Natural killer cell treated with Interleukin-12 subunit alpha and Interleukin-12 subunit beta and Interleukin-15 and Interleukin-18, amount 100 ng/mL, for 72 hours (primary cell): ENCODE data around the gene HOXD12. TPM values are rescaled to one million over a fixed set of nuclear protein-coding genes. Genes with fewer than 3 reads are reported as not detected.
A peak's percentile ranks its signal among the peaks of the same experiment; 100 is the strongest.

Experiments used
- ATAC-seq, 2 donors: fragments of 150-1000 bp; cut with Tn5 transposase in 1 of 2; sonication (Bioruptor Pico), chemical (Tn5 transposase) in 1 of 2; 2 replicates each; pipeline ENCODE4 v1.10.0; 2021
- DNase-seq: peaks from one replicate; pipeline ENCODE4 v3.0.0; 2022; ENCODE audit warnings: low spot score
- H3K27ac Mint-ChIP-seq, 2 donors: 1 replicate in 1 of 2; 2 replicates in 1 of 2; pipeline ENCODE4 v1.8.0; 2022; ENCODE audit warnings: mixed read lengths in 2 of 2, mild to moderate bottlenecking in 1 of 2, moderate library complexity in 1 of 2
- H3K27me3 Mint-ChIP-seq, 2 donors: 1 replicate in 1 of 2; 2 replicates in 1 of 2; pipeline ENCODE4 v1.8.0; 2022; ENCODE audit warnings: mixed read lengths in 2 of 2
- H3K36me3 Mint-ChIP-seq: one replicate; pipeline ENCODE4 v1.8.0; 2022; ENCODE audit warnings: mixed read lengths
- H3K4me1 Mint-ChIP-seq, 2 donors: 1 replicate in 1 of 2; 2 replicates in 1 of 2; pipeline ENCODE4 v1.8.0; 2022; ENCODE audit warnings: low read depth in 2 of 2, mixed read lengths in 2 of 2, mild to moderate bottlenecking in 1 of 2
- H3K4me3 Mint-ChIP-seq: one replicate; pipeline ENCODE4 v1.8.0; 2022; ENCODE audit warnings: mixed read lengths
- H3K9me3 Mint-ChIP-seq: 2 replicates; pipeline ENCODE4 v1.8.0; 2022; ENCODE audit warnings: mixed read lengths
- total RNA-seq, 2 donors: library from RNA; stranded (reverse); gene quantifications; one replicate each; pipeline ENCODE4 v1.2.3, GENCODE V29; 2022

Gene HOXD12, protein sequence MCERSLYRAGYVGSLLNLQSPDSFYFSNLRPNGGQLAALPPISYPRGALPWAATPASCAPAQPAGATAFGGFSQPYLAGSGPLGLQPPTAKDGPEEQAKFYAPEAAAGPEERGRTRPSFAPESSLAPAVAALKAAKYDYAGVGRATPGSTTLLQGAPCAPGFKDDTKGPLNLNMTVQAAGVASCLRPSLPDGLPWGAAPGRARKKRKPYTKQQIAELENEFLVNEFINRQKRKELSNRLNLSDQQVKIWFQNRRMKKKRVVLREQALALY
- total RNA-seq: not detected

DNA sequence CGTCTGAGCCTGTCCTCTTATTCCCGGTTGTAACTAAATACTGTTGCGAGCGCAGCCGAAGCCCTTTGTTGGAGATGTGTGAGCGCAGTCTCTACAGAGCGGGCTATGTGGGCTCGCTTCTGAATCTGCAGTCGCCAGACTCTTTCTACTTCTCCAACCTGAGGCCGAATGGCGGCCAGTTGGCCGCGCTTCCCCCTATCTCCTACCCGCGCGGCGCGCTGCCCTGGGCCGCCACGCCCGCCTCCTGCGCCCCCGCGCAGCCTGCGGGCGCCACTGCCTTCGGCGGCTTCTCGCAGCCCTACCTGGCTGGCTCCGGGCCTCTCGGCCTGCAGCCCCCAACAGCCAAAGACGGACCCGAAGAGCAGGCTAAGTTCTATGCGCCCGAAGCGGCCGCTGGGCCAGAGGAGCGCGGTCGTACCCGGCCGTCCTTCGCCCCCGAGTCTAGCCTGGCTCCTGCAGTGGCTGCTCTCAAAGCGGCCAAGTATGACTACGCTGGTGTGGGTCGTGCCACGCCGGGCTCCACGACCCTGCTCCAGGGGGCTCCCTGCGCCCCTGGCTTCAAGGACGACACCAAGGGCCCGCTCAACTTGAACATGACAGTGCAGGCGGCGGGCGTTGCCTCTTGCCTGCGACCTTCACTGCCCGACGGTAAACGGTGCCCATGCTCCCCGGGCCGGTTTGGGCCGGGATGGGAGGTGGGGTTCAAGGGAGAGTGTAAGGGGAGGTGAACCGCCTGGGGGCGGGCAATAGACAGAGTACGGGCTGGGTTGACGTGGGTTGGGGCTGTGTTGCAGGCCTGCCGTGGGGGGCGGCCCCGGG, at the start of gene HOXD12:
HOXD12 (plus strand) TSS at position 68 of the 819 bp plus-strand sequence; CDS start at position 75, 7 bp downstream.
- no peak within 1 kb of the TSS for H3K27ac Mint-ChIP-seq
- H3K4me1 Mint-ChIP-seq: peaks cover 15% of the 10 kb centered on the region in 2 donors
- ATAC-seq (peak; percentile 14 to 15), DNase-seq (no peak)
- no peaks in the 10 kb centered on the region for H3K9me3 Mint-ChIP-seq
- no peak within 1 kb of the TSS for H3K4me3 Mint-ChIP-seq
- H3K27me3 Mint-ChIP-seq: peaks cover 61 to 62% of the 10 kb centered on the region in 2 donors
- H3K36me3 Mint-ChIP-seq: no peaks in the 10 kb centered on the region

DNA sequence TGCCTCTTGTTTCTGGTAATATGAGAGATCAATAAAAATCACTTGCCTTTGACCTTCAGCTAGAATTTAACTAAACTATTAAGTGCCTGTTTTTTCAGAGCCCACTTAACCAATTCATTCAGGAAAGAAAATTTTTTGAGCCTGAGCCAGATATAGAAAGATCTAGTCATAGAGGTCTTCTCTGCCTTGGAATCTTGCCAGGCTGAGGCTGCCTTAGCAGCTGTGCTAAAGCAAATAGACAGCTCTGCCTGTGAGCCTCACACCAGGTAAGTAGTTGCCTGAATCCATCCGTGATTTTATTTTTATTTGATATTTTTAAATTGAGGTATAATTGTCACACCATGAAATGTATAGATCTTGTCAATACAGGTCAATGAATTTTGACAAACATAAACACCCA, 43.2 kb upstream of the HOXD12 start:
- ATAC-seq: no peak
- Mint-ChIP-seq H3K27me3 (peaks cover 41 to 70% of the 10 kb centered on the region in 2 donors), H3K4me1 (no peaks in the 10 kb centered on the region), H3K4me3 (no peak overlapping the region), H3K27ac (no peak overlapping the region), H3K9me3 (no peaks in the 10 kb centered on the region), H3K36me3 (no peaks in the 10 kb centered on the region)
- no peak for DNase-seq

DNA sequence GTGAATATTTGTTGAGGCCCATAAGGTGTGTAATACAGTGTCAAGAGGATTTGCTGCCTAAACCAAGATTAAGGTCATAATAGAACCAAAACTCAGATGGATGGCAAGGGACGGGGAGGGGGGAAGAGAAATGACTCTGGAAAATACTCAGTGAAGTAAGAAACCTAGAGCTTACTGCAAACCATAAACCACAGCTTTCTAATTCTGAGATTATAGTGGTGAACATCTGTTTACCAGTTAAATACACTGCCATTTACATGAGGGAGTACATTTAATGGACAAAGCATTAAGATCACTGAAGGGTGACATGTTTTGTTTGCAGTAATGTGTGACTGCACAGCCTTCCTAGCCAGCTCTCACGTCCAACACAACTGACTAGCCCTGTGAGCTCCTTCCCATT, 35.6 kb upstream of the HOXD12 start:
- peaks cover 40 to 60% of the 10 kb centered on the region in 2 donors for H3K27me3 Mint-ChIP-seq

DNA sequence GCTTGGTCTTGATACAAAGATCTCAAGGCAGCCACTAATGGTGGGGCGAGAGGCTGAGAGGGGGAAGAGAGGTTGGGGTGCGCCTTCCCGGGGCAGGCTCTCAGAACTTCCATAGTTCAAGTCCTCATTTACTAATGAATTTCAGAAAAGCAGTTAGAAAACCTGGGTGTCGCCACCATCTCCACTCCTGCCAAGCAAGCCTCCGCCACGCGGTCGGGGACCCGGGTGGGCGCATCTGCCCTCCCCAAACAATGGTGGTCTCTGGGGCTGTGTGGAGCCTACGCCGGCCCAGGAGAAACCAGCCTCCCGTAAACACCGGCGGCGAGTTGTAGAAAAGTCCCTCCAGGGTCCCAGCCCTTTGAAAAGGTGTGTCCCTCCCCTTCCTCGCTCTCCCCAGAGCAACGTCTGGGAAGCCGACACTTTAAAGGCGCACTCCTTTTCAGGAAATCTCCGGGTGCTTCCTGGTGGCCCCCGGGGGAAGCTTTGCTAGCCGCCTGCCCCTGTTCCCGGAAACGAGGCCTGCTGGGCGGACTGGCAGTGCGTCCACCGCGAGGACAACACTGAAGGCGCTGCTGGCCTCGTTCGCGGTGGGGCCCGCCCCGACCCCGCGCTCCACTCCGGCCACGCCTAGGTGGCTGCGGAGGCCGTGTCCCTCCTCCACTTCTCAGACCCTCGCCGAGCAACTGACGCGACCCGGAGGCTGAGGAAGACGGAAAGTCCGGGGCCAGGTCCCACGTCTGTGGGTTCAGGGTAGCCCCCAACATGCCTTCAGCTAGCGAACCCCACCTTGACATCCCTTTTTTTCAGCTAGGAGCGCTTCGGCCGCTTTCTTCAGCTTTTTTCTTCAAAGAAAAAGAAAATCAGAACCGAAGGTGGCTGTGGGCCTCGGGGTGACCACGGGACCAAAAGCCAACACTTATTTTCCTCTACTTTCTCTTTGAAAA, 32.7 kb upstream of the HOXD12 start:
- Mint-ChIP-seq H3K36me3 (no peaks in the 10 kb centered on the region), H3K27me3 (peaks cover 51 to 58% of the 10 kb centered on the region in 2 donors), H3K4me3 (no peak overlapping the region), H3K9me3 (no peaks in the 10 kb centered on the region), H3K4me1 (no peaks in the 10 kb centered on the region), H3K27ac (no peak overlapping the region)
- no peak for ATAC-seq
- DNase-seq: no peak

More for the DNA sequence above, 35.6 kb upstream of the HOXD12 start:
- H3K4me1 Mint-ChIP-seq: no peaks in the 10 kb centered on the region
- no peaks in the 10 kb centered on the region for H3K36me3 Mint-ChIP-seq
- no peaks in the 10 kb centered on the region for H3K9me3 Mint-ChIP-seq
- ATAC-seq: peak in 1 of 2 donors; percentile 64
- no peak for DNase-seq
- H3K4me3 Mint-ChIP-seq: no peak overlapping the region
- no peak overlapping the region for H3K27ac Mint-ChIP-seq

DNA sequence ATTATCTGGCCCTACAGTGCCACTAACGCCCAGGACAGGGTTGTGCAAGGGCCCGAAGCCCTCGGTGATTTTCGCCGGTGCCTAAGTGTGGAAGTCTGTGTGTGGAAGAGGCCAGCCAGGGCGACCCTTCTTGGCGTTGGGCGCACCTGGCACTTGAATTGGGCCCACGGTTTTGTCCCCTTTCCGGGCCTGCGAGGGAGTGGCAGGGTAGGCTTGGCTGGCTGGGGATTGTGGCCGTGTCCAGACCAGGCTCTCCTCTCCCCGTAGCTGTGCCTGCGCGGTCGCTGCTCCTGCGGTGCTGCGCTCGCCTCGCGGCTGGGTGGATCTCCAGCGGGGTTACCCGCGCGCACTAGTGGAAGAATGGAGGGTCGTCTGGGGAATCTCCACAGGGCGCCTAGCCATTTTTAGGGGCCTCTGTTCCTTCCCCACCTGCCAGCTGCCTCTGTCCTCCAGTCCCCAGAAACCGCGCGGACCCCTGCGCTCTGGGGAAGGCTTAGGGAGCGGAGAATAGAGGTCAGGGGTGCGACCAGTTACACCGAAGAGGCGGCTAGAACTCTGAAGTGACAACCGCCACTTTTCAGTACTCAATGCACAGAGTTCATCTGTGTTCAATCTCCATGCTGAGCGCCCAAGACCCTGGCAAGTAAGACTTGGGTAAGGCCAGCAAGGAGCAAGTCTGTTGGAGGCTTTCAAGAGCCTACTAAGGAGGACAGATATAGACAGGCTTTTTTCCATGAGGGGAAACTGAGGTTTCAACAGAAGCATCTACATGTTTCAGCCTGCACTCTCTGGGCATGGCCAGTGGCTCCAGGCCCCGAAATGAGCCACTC, 31.8 kb upstream of the HOXD12 start:
- no peak overlapping the region for H3K4me3 Mint-ChIP-seq
- no peaks in the 10 kb centered on the region for H3K36me3 Mint-ChIP-seq
- H3K27me3 Mint-ChIP-seq: peaks cover 50 to 51% of the 10 kb centered on the region in 2 donors
- H3K4me1 Mint-ChIP-seq: no peaks in the 10 kb centered on the region
- DNase-seq (no peak), ATAC-seq (no peak)
- no peak overlapping the region for H3K27ac Mint-ChIP-seq
- no peaks in the 10 kb centered on the region for H3K9me3 Mint-ChIP-seq

DNA sequence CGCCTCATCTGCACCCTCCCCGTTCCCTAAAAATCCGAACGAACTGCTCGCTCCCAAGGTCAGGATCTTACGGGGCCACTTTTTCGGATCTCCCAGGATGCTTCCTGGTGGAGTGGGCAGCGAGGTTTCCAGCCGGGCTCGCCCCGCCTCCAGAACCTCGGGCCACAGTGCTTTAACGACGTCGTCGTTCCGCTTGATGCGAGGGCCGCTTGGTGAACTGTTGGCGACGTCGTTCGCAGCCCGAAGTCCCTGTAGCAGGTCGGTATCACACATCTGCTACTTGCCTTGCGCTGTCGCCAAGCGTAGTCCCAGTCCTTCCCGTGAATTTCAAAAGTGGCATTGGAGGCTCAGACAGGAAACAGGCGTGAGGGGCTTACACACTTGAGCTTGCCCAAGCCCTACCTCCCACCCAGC, 31.2 kb upstream of the HOXD12 start:
- no peak for DNase-seq
- no peak for ATAC-seq
- Mint-ChIP-seq H3K9me3 (no peaks in the 10 kb centered on the region), H3K27ac (no peak overlapping the region), H3K4me3 (no peak overlapping the region), H3K4me1 (no peaks in the 10 kb centered on the region), H3K36me3 (no peaks in the 10 kb centered on the region), H3K27me3 (peaks cover 53 to 55% of the 10 kb centered on the region in 2 donors)

DNA sequence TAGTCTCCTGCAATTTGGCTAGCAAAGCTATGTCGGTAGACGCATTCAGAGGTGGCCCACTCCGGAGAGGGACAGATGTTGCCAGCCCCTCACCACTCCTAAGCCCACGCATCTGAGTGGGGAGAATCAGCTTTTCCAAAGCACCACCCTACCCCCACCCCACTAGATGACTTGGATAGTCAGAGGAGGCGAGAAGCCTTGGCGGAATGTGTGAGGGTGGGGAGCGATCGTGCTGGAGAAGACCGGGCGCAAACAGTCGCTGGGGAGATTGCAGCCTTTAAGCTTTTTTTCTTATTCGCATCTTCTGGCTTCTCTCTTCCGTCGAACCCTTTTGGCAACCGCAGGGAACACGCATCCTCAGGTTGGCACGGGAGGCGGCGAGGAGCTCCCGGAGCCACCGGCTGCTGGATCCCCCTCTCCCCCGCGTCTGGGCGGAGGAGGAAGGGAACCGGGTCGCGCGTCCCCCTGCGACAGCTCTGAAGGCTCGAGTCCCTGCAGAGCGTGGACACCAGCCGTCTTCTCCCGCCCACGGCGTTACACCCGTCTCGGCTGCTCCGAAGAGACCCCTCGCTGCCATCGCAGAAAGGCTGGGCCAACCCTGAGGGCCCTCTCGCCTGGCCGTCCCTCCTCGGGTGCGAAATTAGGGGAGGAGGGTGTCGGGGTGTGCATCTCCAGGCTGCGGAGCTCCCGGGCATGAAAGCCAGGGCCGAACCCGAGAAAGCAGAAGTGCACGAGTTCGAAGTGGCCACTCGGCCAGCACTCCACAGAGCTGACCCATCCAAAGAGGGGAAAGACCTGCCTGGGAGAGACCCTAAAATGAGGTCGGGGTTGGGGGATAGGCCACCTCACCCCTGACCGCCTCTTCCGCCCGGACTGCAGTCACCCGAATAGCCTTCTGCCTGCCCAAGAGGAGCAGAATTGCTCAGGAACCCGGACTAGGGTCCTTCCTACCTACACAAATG, 28.0 kb upstream of the HOXD12 start:
- DNase-seq (no peak), ATAC-seq (no peak)
- Mint-ChIP-seq H3K27me3 (peaks cover 51 to 65% of the 10 kb centered on the region in 2 donors), H3K4me3 (no peak overlapping the region), H3K27ac (no peak overlapping the region), H3K9me3 (no peaks in the 10 kb centered on the region), H3K4me1 (no peaks in the 10 kb centered on the region), H3K36me3 (peaks cover 15% of the 10 kb centered on the region)

DNA sequence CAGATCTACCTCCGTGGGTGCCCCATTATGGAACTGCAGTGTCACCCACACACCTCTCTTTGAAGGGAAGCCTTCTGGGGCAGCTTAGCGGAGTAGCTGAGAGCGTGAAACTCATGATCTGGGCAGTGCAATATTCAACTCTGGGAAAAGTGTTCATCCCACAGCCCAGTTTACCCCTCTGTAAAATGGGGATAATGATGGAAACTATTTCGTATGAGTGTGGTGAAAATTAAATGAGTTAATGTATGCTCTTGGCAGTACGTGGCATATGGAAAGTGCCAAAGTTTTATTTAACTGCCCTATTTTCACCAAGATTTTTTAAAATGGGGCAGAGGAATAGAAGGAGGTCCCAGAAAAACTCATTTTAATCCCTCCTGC, 27.3 kb upstream of the HOXD12 start:
- H3K4me1 Mint-ChIP-seq: no peaks in the 10 kb centered on the region
- ATAC-seq (no peak), DNase-seq (no peak)
- H3K36me3 Mint-ChIP-seq: peaks cover 17% of the 10 kb centered on the region
- H3K4me3 Mint-ChIP-seq: no peak overlapping the region
- H3K27ac Mint-ChIP-seq: no peak overlapping the region
- H3K27me3 Mint-ChIP-seq: peaks cover 52 to 69% of the 10 kb centered on the region in 2 donors
- no peaks in the 10 kb centered on the region for H3K9me3 Mint-ChIP-seq

DNA sequence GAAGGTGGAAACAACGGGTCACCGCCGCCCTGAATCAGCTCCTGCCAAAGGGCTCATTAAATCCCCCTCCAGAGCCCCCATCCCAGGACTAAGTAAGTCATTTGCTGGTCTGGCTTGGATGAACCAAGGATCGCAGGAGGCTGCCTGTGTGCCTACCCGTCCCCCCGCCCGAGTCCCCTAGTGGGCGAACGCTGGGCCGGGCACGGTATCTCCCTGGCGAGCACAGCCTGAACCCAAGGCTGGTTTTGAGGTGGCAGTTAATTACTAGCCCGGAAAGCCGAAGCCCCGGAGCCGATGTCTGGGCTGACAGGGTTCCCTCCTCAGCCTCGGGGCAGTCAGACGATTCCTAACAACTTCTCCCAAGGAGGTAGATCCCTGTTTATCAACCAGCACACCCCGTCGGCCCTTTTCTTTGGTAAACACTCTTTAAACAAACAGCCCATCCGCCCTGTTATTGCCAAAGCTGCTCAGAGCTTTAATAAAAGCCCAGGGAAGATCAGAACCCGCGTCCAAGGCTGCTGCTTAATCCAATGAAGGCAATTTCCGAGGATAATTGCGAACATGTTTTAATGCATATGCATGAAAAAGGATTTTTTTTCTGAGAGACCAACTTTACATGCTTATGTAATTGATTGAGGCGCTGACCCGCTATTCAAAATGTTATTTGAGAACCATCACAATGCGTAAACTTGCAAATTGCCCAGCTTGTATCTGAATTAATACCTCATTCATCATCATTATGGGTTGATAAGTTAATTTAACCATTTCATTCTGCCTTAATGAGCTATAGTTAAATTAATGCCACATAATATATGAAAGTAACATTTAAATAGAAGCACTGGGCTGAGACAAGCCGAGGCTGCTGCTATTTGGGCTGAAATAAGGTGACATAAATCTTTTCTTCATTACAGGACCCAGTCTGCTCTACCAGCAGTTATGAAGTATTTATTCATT, 26.4 kb upstream of the HOXD12 start:
- Mint-ChIP-seq H3K36me3 (peaks cover 18% of the 10 kb centered on the region), H3K4me1 (no peaks in the 10 kb centered on the region), H3K9me3 (no peaks in the 10 kb centered on the region), H3K4me3 (no peak overlapping the region), H3K27ac (no peak overlapping the region), H3K27me3 (peaks cover 53 to 72% of the 10 kb centered on the region in 2 donors)
- no peak for ATAC-seq
- no peak for DNase-seq

DNA sequence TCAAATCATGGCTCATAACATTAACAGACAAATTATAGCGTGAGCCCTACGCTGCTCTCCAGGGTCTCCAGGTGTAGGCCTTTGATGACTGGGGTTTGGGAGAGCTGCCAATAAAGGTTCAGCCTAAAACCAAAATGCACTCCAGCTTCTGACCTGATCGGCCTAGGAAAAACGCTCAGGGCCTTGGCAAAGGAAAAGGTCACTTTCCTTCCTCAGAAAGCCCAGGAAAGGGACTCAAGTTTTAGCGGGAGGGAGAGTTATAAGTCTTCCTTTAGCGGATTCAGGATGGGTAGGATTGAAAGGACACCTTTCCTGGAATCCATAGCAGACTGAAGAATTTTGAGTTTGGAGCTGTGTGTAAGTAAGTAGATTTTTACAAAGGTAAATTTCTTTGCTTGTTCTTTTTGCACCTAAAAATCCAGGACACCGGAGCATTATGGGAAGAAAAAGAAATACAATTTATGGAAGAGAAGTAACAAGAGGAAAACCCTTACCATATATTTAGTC, 24.6 kb upstream of the HOXD12 start:
- H3K9me3 Mint-ChIP-seq: no peaks in the 10 kb centered on the region
- no peak overlapping the region for H3K27ac Mint-ChIP-seq
- no peak for ATAC-seq
- DNase-seq: no peak
- H3K4me3 Mint-ChIP-seq: no peak overlapping the region
- peaks cover 5 to 7% of the 10 kb centered on the region in 2 donors for H3K4me1 Mint-ChIP-seq
- peaks cover 30% of the 10 kb centered on the region for H3K36me3 Mint-ChIP-seq
- H3K27me3 Mint-ChIP-seq: peaks cover 56 to 75% of the 10 kb centered on the region in 2 donors

DNA sequence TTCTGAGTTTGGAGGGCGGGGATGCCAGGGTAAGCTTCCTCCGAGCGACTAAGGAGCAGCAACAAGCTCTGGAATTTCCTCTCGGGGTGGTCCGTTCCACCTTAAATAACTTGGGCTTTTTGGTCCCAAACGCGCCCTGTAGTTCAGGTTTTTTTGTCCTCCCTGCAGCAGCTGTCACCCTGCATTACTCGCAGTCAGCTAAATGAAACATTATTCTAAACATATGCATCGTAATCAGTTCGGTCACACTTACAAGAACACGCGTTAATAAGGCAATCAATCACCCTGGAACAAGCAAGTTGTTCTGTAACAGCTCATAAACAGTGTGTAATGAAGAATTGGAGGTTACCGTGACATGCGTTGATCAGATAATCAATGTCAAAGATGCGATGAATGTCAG, 24.1 kb upstream of the HOXD12 start:
- H3K4me1 Mint-ChIP-seq: peaks cover 5 to 7% of the 10 kb centered on the region in 2 donors
- peaks cover 51 to 70% of the 10 kb centered on the region in 2 donors for H3K27me3 Mint-ChIP-seq
- peaks cover 30% of the 10 kb centered on the region for H3K36me3 Mint-ChIP-seq
- no peaks in the 10 kb centered on the region for H3K9me3 Mint-ChIP-seq
- no peak for DNase-seq
- no peak overlapping the region for H3K4me3 Mint-ChIP-seq
- no peak for ATAC-seq
- no peak overlapping the region for H3K27ac Mint-ChIP-seq
